Brain microvascular endothelial cell (primary cell): ENCODE data around the gene LDLRAD4.

Experiments used
- DNase-seq: peaks from one replicate; pipeline ENCODE4 v3.0.0-alpha.2; 2020
- H3K27ac ChIP-seq: fragments of 250-450 bp; sonication (Bioruptor Pico); 2 replicates; pipeline ENCODE4 v1.5.1; 2020; ENCODE audit warnings: mild to moderate bottlenecking, moderate library complexity
- H3K27me3 ChIP-seq: fragments of 250-450 bp; sonication (Bioruptor Pico); replicated peaks from 2 replicates; pipeline ENCODE4 v1.5.1; 2020; ENCODE audit warnings: mild to moderate bottlenecking
- H3K36me3 ChIP-seq: fragments of 250-450 bp; sonication (Bioruptor Pico); replicated peaks from 2 replicates; pipeline ENCODE4 v1.5.1; 2020; ENCODE audit warnings: mild to moderate bottlenecking
- H3K4me3 ChIP-seq: 2 replicates; pipeline ENCODE4 v1.5.1; 2011; ENCODE audit warnings: low read depth, mild to moderate bottlenecking, control low read depth, low read length, moderate library complexity
- CTCF ChIP-seq: IDR thresholded peaks from 2 replicates; pipeline ENCODE4 v1.5.1; 2011; ENCODE audit warnings: low read depth, mild to moderate bottlenecking, moderate library complexity, low read length, control low read depth, inconsistent platforms; ENCODE audit errors: missing control alignments
- in situ Hi-C: cut with HindIII; loops from 2 replicates; pipeline ENCODE4 v1.10.0; 2017; ENCODE audit warnings: low sequenced_read_pairs, low pct_ligation_motif_present

LDLRAD4 gene

DNA sequence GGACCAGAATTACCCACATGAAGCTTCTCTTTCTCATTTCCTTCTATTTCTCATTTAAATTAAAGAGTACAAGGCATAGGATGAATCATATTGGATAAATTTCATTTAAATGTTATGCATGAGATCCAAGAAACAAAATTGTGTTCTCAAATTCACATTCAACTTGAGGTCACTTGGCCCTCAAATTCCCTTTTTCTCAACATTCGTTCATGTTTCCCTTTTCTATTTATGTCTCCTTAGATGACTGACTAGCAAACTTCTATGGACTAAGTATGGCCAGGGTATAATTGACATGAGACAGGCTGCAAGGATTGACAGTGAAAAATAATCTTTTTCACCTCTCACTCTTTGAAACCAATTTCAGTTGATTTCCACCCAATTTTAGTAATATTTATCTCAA is 4.0 kb upstream of the LDLRAD4 start:
- Histone ChIP-seq H3K27me3 (peaks cover 40% of the 10 kb centered on the region), H3K27ac (no peak overlapping the region), H3K4me3 (no peak overlapping the region), H3K36me3 (no peaks in the 10 kb centered on the region)
- no peak for TF ChIP-seq CTCF
- in situ Hi-C loops, result no loop called here
- no peak for DNase-seq

DNA sequence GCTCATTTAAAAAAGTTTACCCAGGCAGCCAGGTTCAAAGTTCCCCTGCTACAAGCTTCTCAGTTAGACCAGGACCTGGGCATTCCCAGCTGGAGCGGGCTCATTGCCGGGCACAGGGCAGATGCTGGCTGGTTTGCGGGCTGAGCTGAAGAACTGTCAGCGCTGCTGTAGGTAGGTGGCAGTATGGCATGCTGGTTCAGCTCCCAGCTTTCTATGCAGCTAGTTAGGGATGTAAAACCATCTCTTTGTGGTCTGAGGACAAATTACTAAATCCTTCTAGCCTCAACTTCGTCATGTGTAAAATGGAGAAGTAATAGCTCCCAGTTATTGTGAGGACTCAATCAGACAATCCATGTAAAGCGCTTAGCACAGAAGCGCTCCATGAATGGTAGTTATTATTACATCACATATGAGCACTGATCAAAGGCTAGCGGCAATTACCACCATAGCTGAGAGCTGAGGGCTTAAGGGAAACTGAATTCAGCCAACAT is 2.4 kb upstream of the LDLRAD4 start:
- Histone ChIP-seq H3K4me3 (no peak overlapping the region), H3K36me3 (no peaks in the 10 kb centered on the region), H3K27me3 (peaks cover 55% of the 10 kb centered on the region), H3K27ac (no peak overlapping the region)
- TF ChIP-seq CTCF, result peak; percentile 78
- DNase-seq, result peak; percentile 55
- in situ Hi-C loops, result no loop called here

DNA sequence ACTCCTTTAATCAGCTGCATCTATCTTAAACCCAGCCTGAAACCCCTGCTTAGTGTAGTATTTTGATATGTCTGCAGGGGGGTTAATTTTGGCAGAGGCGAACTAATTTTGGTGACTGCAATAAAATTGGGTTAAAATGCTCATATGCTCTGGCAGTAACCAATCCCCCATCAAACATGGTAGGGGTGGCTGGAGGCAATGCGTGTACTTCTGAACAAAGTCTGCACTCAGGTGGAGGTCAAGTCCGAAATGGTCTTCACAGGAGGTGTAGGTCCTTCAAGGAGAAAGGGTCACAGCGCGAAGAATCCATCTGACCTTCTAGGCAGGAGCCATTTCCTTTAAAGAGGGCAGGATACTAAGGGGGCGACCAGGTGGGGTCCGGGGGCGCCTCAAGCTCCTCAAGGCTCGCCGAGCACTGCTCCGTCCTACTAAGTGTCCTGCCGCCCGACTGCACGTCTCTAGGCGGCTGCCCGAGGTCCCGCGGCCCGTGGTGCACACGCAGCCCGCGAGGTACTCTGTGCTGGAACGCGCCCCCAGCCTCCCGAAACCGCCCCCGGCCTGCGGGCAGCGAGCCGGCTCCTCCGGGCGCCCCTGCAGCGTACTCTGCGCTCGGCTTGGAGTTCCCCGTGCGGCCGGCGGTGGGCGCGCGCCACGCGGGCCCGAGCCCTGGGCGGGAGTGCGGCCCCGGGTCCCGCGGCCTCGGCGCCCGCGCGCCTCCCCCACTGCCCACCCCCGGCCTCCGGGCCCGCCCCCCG is 1.7 kb upstream of the LDLRAD4 start:
- Histone ChIP-seq H3K4me3 (no peak overlapping the region), H3K27me3 (peaks cover 61% of the 10 kb centered on the region), H3K36me3 (no peaks in the 10 kb centered on the region), H3K27ac (no peak overlapping the region)
- in situ Hi-C loops, result no loop called here
- no peak for DNase-seq
- TF ChIP-seq CTCF, result no peak

DNA sequence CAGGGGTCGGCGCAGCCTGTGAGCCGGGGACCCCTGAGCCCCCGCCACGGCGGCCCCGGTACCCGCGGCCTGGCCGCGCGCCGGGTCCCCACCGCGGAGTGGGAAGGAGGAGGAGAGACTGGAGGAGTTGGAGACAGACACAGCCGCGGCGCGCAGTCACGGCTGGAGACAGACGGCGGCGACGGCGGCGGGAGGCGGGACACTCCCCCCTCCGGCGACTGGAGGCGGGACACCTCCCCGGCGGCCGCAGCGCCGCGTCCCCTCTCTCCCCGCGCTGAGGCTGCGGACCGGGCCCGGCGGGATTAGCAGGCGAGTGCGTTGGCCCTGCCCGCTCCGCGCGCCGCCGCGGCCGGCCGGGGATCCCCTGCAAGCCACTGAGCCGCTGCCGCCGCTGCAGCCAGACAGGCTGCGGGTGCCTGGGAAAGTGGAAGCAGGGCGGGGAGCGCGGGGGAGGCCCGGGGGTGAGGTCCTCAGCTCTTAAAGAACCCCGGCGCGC is 1.0 kb upstream of the LDLRAD4 start:
- DNase-seq, result no peak
- Histone ChIP-seq H3K27ac (no peak overlapping the region), H3K36me3 (no peaks in the 10 kb centered on the region), H3K27me3 (peaks cover 62% of the 10 kb centered on the region), H3K4me3 (peak overlapping the region; percentile 26)
- in situ Hi-C loops, result no loop called here
- no peak for TF ChIP-seq CTCF

DNA sequence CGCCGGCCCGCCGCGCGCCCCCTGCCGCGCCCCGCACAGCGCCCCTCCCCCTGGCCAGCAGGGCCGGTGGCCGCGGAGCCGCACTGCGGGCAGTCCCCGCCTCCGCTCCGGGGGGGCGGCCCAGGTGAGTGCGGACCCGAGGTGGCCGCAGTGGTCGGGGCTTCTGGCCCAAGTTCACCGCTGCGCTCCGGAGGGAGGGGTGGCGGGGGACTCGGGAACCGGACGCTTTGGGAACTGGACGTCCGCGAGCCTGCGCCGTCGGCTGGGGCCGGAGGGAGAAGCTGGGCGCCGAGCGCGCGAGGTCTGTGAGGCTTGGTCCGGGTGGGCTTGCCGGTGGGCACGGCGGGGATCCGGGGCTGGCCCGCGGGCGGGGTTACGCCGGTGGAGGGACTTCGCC is 591 bp upstream of the LDLRAD4 start:
- Histone ChIP-seq H3K36me3 (no peaks in the 10 kb centered on the region), H3K27ac (no peak overlapping the region), H3K4me3 (peak overlapping the region; percentile 9), H3K27me3 (peaks cover 62% of the 10 kb centered on the region)
- TF ChIP-seq CTCF, result no peak
- in situ Hi-C loops, result no loop called here
- no peak for DNase-seq
